Stimulated activated naive CD4-positive, alpha-beta T cell treated with Interleukin-2 at 50 U/mL for 16 hours (primary cell): ENCODE measurements around the gene MANSC1.
"Not testable (repeated sequence)": the region's sequence is repeated elsewhere in the genome, so short reads cannot be mapped to it uniquely, and the experiment has no call there.

Source experiments
- DNase-seq: peaks from one replicate; lab custom pipeline; 2025; lab: John Stamatoyannopoulos, UW

The MANSC1 gene

GRCh38 chr12:12365446-12365802 is 15.4 kb upstream of the MANSC1 start:
- DNase-seq = no peak

- no peak for DNase-seq
These were observed 14.9 kb upstream of the MANSC1 start for GRCh38 chr12:12364787-12365445.

- DNase-seq = no peak
These were observed 8.5 kb upstream of the MANSC1 start for GRCh38 chr12:12358528-12358927.

GRCh38 chr12:12357719-12358461 is 7.8 kb upstream of the MANSC1 start:
- DNase-seq = no peak

GRCh38 chr12:12356896-12357718 is 7.1 kb upstream of the MANSC1 start, which contains the start of gene BORCS5:
Gene BORCS5 (plus strand): TSS chr12:12357078. CDS start chr12:12357452, 374 bp downstream.
- DNase-seq = peak; percentile 97

- no peak for DNase-seq
These were observed 6.4 kb upstream of the MANSC1 start for GRCh38 chr12:12356467-12356895.

- no peak for DNase-seq
These were observed 3.8 kb upstream of the MANSC1 start for GRCh38 chr12:12353807-12354206.

GRCh38 chr12:12353276-12353675 is 3.2 kb upstream of the MANSC1 start:
- no peak for DNase-seq

- DNase-seq = not testable (repeated sequence)
These were observed 1.6 kb upstream of the MANSC1 start for GRCh38 chr12:12351468-12352185.

GRCh38 chr12:12350868-12351463 is 924 bp upstream of the MANSC1 start:
- DNase-seq = no peak

- no peak for DNase-seq
These were observed 11.4 kb downstream of the MANSC1 start for GRCh38 chr12:12338527-12339168.

- no peak for DNase-seq
These were observed 13.5 kb downstream of the MANSC1 start for GRCh38 chr12:12336511-12336910.

GRCh38 chr12:12336049-12336411 is 14.0 kb downstream of the MANSC1 start:
- no peak for DNase-seq

- DNase-seq = peak; percentile 49
These were observed 15.5 kb downstream of the MANSC1 start for GRCh38 chr12:12334367-12335040.

GRCh38 chr12:12333407-12334366 is 16.4 kb downstream of the MANSC1 start:
- DNase-seq = no peak

GRCh38 chr12:12331896-12332295 is 18.1 kb downstream of the MANSC1 start:
- no peak for DNase-seq

GRCh38 chr12:12331244-12331771 is 18.7 kb downstream of the MANSC1 start:
- DNase-seq = no peak

GRCh38 chr12:12327802-12328201 is 22.2 kb downstream of the MANSC1 start:
- DNase-seq = no peak

- no peak for DNase-seq
These were observed 23.8 kb downstream of the MANSC1 start for GRCh38 chr12:12326262-12326661.
